Caco-2 (cell line): ENCODE measurements around the gene PDK2. TPM values are rescaled to one million over a fixed set of nuclear protein-coding genes. Genes with fewer than 3 reads are reported as not detected.
A peak's percentile ranks its signal among the peaks of the same experiment; 100 is the strongest.

Source experiments
- BruUV-seq: library from RNA; stranded (reverse); fragments of 400-500 nt; replicated peaks from 2 replicates; lab custom pipeline; 2021; lab: Mats Ljungman, UMichigan
- CTCF ChIA-PET: fragments of 300-600 bp; sonication (Branson Sonifier 250); formaldehyde crosslinking; loops from one replicate; lab custom pipeline; 2022; ENCODE audit warnings: antibody characterized with exemption; lab: Charles Lee
- POLR2A ChIA-PET: fragments of 300-600 bp; sonication (Branson Sonifier 250); formaldehyde crosslinking; loops from one replicate; lab custom pipeline; 2022; ENCODE audit warnings: antibody characterized with exemption; lab: Charles Lee
- DNase-seq, 2 experiments: peaks; one replicate each; pipeline versions ENCODE4 v3.0.0 to v3.0.0-alpha.2; 2020 to 2022
- H3K27me3 ChIP-seq: replicated peaks from 2 replicates; pipeline ENCODE4 v1.6.0; 2011; ENCODE audit warnings: low read length; ENCODE audit not compliant: control insufficient read depth, insufficient read depth
- H3K36me3 ChIP-seq: 2 replicates; pipeline ENCODE4 v1.5.1; 2011; ENCODE audit warnings: low read length; ENCODE audit not compliant: control insufficient read depth, insufficient read depth
- H3K4me1 ChIP-seq: fragments of 250-450 bp; sonication (Bioruptor Pico); 2 replicates; pipeline ENCODE4 v1.5.1; 2020; ENCODE audit warnings: mild to moderate bottlenecking
- H3K4me3 ChIP-seq: 2 replicates; pipeline ENCODE4 v1.5.1; 2011; ENCODE audit warnings: low read depth, mild to moderate bottlenecking, control low read depth, low read length
- H3K9me3 ChIP-seq: fragments of 250-450 bp; sonication (Bioruptor Pico); 2 replicates; pipeline ENCODE4 v1.5.1; 2020; ENCODE audit warnings: mild to moderate bottlenecking, moderate library complexity
- H3K27ac Mint-ChIP-seq: one replicate; pipeline ENCODE4 v1.8.0; 2022; ENCODE audit warnings: mixed read lengths; ENCODE audit not compliant: unreplicated experiment
- H3K27me3 Mint-ChIP-seq: one replicate; pipeline ENCODE4 v1.8.0; 2022; ENCODE audit warnings: mixed read lengths; ENCODE audit not compliant: insufficient read depth, unreplicated experiment
- H3K36me3 Mint-ChIP-seq: one replicate; pipeline ENCODE4 v1.8.0; 2022; ENCODE audit warnings: mild to moderate bottlenecking, mixed read lengths; ENCODE audit not compliant: insufficient read depth, unreplicated experiment
- H3K4me1 Mint-ChIP-seq: one replicate; pipeline ENCODE4 v1.8.0; 2022; ENCODE audit warnings: low read depth, mixed read lengths; ENCODE audit not compliant: unreplicated experiment
- H3K4me3 Mint-ChIP-seq: one replicate; pipeline ENCODE4 v1.8.0; 2022; ENCODE audit warnings: mild to moderate bottlenecking, moderate library complexity, mixed read lengths; ENCODE audit not compliant: unreplicated experiment
- H3K9me3 Mint-ChIP-seq: one replicate; pipeline ENCODE4 v1.8.0; 2022; ENCODE audit warnings: mixed read lengths; ENCODE audit not compliant: unreplicated experiment
- CTCF ChIP-seq, 2 experiments: fragments of 200-600 bp in 1 of 2; IDR thresholded peaks; 1 replicate in 1 of 2; 2 replicates in 1 of 2; pipeline versions ENCODE4 v1.5.1 to v1.8.0; 2011 to 2022; ENCODE audit warnings: antibody characterized with exemption in 1 of 2, control low read depth in 1 of 2, inconsistent platforms in 1 of 2, low read depth in 1 of 2, low read length in 1 of 2, mild to moderate bottlenecking in 1 of 2, moderate library complexity in 1 of 2; ENCODE audit not compliant: insufficient read depth in 1 of 2, severe bottlenecking in 1 of 2, unreplicated experiment in 1 of 2
- intact Hi-C: fragments of 100-400 bp; cut with micrococcal nuclease; formaldehyde crosslinking; loops from one replicate; pipeline ENCODE4 v1.10.0; 2022; ENCODE audit not compliant: unreplicated experiment
- total RNA-seq: library from RNA; stranded (reverse); gene quantifications from 2 replicates; pipeline ENCODE4 v1.2.3, GENCODE V29; 2022

Gene PDK2
- total RNA-seq, 1 experiment from 2014 or later, result 10.5 TPM

- no peaks in the 10 kb centered on the region for H3K27me3 ChIP-seq
- no peak overlapping the region for H3K4me3 Mint-ChIP-seq
- no peaks in the 10 kb centered on the region for H3K36me3 ChIP-seq
- no TSS peak for BruUV-seq
- CTCF ChIA-PET, result interaction anchor here (0.6 to 2.3 kb wide), 8 partner anchors 9 to 561 kb away, joined by 3 to 11 read pairs (median 5); no protein-coding TSS in a partner anchor
- H3K27me3 Mint-ChIP-seq, result no peaks in the 10 kb centered on the region
- H3K4me1 Mint-ChIP-seq, result peaks cover 11% of the 10 kb centered on the region
- no peak for TF ChIP-seq CTCF (IDR thresholded peaks at IDR 0.05; ENCODE audit: insufficient read depth in 1 of 2, low read depth in 1 of 2, low read length in 1 of 2, severe bottlenecking in 1 of 2, unreplicated experiment in 1 of 2)
- H3K9me3 ChIP-seq, result no peaks in the 10 kb centered on the region
- no peak overlapping the region for H3K27ac Mint-ChIP-seq
- peaks cover 10% of the 10 kb centered on the region for H3K4me1 ChIP-seq
- no peaks in the 10 kb centered on the region for H3K9me3 Mint-ChIP-seq
- H3K4me3 ChIP-seq, result no peak overlapping the region
- no peaks in the 10 kb centered on the region for H3K36me3 Mint-ChIP-seq
- peak; percentile 42 to 48 for DNase-seq
- intact Hi-C loops, result no loop called here
- POLR2A ChIA-PET, result interaction anchor here (0.9 kb wide), 1 partner anchor 241 kb away, joined by 4 read pairs; no protein-coding TSS in a partner anchor
These were observed 28.6 kb downstream of the PDK2 start for GRCh38 chr17:50123649-50124349.

GRCh38 chr17:50125420-50125997 lies 30.4 kb downstream of the PDK2 start:
- DNase-seq, result no peak
- no peak overlapping the region for H3K4me3 ChIP-seq
- H3K4me3 Mint-ChIP-seq, result no peak overlapping the region
- CTCF ChIA-PET, result interaction anchor here (1.0 to 1.1 kb wide), 2 partner anchors 14 to 173 kb away, joined by 3 read pairs; no protein-coding TSS in a partner anchor
- POLR2A ChIA-PET, result interaction anchor here (0.7 kb wide), 1 partner anchor 135 kb away, joined by 7 read pairs; no protein-coding TSS in a partner anchor
- H3K27ac Mint-ChIP-seq, result no peak overlapping the region
- no peaks in the 10 kb centered on the region for H3K27me3 Mint-ChIP-seq
- peaks cover 12% of the 10 kb centered on the region for H3K4me1 Mint-ChIP-seq
- no peaks in the 10 kb centered on the region for H3K9me3 Mint-ChIP-seq
- H3K27me3 ChIP-seq, result no peaks in the 10 kb centered on the region
- H3K9me3 ChIP-seq, result no peaks in the 10 kb centered on the region
- H3K4me1 ChIP-seq, result peaks cover 12% of the 10 kb centered on the region
- H3K36me3 ChIP-seq, result no peaks in the 10 kb centered on the region
- no TSS peak for BruUV-seq
- TF ChIP-seq CTCF (IDR thresholded peaks at IDR 0.05; ENCODE audit: insufficient read depth in 1 of 2, low read depth in 1 of 2, low read length in 1 of 2, severe bottlenecking in 1 of 2, unreplicated experiment in 1 of 2), result no peak
- peaks cover 7% of the 10 kb centered on the region for H3K36me3 Mint-ChIP-seq
- intact Hi-C loops, result no loop called here

- POLR2A ChIA-PET, result no interaction called here
- H3K27ac Mint-ChIP-seq, result no peak overlapping the region
- intact Hi-C loops, result no loop called here
- CTCF ChIA-PET, result interaction anchor here (0.6 to 1.4 kb wide), 3 partner anchors 11 to 483 kb away, joined by 3 read pairs; no protein-coding TSS in a partner anchor
- peaks cover 16% of the 10 kb centered on the region for H3K4me1 Mint-ChIP-seq
- H3K27me3 ChIP-seq, result no peaks in the 10 kb centered on the region
- H3K9me3 ChIP-seq, result no peaks in the 10 kb centered on the region
- H3K4me1 ChIP-seq, result peaks cover 24% of the 10 kb centered on the region
- DNase-seq, result no peak
- no peaks in the 10 kb centered on the region for H3K27me3 Mint-ChIP-seq
- H3K9me3 Mint-ChIP-seq, result no peaks in the 10 kb centered on the region
- H3K4me3 ChIP-seq, result no peak overlapping the region
- H3K36me3 Mint-ChIP-seq, result peaks cover 27% of the 10 kb centered on the region
- BruUV-seq, result no TSS peak
- TF ChIP-seq CTCF (IDR thresholded peaks at IDR 0.05; ENCODE audit: insufficient read depth in 1 of 2, low read depth in 1 of 2, low read length in 1 of 2, severe bottlenecking in 1 of 2, unreplicated experiment in 1 of 2), result no peak
- no peak overlapping the region for H3K4me3 Mint-ChIP-seq
- H3K36me3 ChIP-seq, result no peaks in the 10 kb centered on the region
These were observed 32.7 kb downstream of the PDK2 start for GRCh38 chr17:50127697-50128361.
